Ureter (tissue), 1 donor: Measurements from ENCODE around the gene PKIG. TPM values are rescaled to one million over a fixed set of nuclear protein-coding genes. Genes with fewer than 3 reads are reported as not detected.
"Not testable (repeated sequence)": the region's sequence is repeated elsewhere in the genome, so short reads cannot be mapped to it uniquely, and the experiment has no call there.

Experiments used
- DNase-seq: peaks from one replicate; pipeline ENCODE4 v3.0.0-alpha.2; 2020; ENCODE audit warnings: low spot score
- total RNA-seq: library from RNA; stranded (reverse); gene quantifications from one replicate; pipeline ENCODE4 v1.2.4, GENCODE V29; 2023
- donor health status: DM: yes; HTN: yes; CAD: no.

PKIG gene
- total RNA-seq, 1 donor from 2014 or later: 95.0 TPM

DNA sequence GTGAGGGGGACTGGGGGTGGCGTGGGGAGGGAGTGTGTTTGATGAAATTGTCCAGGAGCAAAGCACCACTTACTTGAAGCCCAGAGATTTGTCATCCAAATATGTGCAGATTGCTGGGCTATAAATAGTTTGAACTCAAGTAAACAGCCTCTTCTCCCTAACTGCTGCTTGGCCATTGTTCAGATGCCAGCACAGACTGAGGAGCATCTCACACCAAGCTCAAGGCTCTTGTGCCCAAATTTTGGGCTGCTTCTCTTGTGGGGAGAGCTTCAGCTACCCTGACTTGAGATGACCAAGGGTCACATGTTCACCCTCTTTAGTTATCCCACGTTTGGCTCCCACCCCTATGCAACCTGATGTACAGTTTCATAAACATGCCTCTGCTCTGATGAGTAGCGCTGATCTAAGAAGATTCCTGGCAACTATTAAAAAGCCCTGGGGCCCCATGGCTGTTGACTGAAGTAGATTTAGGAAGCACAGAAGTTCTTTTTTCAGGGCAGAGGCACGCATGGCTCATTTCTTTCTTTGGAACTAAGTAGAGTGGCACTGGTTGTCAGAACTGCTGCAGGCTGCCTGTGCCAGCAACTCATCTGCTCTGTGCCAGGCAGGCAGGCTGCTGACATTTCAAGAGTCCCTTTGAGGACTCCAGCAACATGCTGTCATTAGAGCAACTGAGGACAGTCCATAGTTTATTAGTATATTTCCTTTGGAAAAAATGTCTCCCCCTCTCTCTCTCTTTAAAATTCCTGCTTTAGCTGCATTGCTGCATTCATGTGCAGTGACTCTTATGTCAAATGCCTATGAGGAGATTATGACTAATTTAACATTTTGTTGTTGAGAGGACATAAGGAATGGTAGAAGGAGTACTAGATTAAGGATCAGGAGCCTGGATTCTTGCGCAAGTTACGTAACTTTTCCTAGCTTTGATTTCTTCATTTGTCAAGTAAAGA lies 9.6 kb upstream of the PKIG start:
- DNase-seq: no peak

DNA sequence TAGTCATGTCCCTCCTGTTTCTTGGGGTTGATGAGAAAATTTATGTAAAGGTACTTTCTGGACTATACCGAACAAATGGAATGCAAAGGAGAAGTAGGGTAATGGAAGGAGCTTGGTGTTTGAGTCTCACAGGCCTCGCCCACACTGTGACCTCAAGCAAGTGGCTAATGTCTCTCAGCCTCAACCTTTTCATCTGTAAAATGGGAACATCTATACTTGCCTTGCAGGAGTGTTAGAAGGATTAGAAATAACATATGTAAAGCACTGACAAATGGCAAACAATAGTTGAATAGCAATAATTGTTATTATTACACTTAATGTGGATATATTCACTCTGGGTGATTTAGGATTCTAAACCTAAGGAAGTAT lies 8.9 kb upstream of the PKIG start:
- no peak for DNase-seq

DNA sequence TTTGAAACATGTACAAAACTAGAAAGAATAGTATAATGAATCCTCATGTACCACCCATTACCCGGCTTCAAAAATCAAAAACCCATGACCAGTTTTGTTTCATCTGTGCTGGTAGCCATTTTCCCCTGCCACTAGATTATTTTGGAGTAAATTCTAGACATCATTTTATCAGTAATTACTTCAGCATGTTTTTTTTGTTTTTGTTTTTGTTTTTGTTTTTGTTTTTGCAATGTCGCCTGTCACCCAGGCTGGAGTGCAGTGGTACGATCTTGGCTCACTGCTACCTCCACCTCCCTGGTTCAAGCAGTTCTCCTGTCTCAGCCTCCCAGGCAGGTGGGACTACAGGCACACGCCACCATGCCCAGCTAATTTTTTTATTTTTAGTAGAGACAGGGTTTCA lies 8.0 kb upstream of the PKIG start:
- no peak for DNase-seq

DNA sequence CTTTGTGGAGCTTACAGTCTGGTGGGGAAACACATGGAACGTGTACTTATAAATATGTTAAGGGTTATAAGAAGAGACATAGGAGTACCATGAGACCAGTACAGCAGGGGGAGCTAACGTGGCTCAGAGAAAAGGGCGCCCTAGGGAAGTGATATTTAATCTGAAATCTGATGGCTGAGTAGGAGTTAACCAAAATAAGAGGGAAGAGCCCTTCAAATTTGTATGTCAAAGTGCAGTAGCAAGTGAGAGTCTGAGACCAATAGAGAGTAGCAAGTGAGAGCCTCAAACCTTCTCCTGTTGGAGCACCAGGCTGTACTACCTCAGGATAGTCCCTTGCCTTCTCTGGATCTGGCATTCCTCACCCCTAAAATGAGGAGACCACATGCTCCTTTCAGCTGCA lies 6.1 kb upstream of the PKIG start:
- no peak for DNase-seq

DNA sequence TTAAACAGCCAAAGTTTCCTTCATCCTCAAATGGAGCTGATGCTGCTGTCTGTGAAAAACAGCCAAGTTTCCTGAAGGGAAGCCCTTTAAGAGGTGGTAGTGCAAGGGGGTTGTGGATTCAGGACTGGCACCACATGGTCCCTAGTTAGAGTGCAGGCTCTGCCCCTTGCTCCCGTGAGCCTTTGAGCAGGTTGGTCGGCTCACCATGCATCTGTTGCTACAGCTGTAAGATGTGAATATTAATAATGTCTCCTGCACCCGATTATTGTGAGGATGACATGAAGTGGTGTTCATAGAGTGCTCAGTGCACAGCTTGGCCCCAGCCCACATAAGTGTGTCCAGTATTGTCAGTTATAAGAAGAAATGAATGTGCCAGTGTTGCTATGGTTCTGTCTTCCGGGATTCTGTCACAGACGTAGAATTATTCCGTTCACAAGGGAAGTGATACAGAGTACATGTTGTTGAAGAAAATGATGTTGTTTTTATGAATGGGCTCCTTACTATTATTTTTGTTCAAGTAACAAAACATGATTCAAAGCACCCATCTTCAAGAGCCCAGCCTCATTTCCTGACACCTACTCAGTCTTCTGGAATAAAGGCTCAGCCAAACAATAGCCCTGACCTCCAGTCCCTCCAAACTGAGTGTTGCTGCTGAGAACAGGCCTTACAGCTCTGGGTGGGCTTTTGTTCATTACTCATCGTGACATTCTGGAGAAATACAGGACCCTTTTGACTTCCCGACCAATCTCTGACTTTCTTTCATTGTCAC lies 2.9 kb upstream of the PKIG start:
- no peak for DNase-seq

DNA sequence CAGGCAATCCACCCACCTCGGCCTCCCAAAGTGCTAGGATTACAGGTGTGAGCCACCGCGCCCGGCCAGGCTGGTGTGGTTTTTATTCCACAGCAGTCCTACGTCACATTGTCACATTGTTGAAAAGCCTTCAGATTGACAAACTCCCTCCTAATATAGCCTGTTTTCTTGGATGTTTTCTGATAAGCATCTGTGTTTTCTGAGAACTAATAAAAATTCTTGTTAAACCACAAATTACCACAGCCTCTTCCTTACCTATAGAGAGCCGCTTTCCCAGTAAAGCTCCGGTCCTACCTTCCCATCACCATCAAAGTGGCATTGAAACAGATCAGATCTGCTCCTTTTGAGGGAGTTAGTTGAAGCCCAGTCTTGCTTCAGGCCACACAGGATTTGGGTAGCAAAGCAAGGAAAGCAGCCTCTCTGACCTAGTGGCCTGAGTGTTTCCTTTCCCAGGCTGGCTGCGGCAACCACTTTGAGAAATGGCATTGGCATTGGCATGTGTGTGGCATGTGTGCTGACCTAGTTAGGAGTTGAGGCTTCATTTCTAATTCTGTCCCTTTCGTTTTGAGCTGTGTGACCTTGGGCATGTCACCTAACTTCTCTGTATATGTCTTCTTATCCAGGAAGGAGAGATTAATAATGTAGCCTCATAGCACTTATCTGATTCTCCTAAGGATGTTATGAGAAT lies 1.7 kb upstream of the PKIG start:
- DNase-seq: no peak

DNA sequence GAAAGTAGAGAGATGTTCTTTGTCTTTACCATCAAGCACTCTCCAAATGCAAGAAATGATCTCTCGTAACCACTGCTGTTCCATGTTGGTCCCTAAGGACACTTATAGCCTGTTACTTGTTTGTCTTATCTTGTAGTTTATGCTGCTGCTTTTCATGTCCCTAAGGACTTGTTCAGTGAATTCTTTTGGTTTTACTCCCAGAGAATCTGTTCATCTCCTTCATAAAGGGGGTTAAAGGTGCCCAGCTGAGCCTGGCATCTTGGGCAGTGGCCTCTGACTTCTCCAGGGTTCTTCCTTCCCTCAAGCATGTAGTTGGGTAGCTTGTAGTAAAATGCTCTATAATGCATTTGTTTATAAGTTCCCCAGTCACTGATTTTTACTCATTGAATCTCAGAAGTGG lies 864 bp upstream of the PKIG start:
- DNase-seq: no peak

DNA sequence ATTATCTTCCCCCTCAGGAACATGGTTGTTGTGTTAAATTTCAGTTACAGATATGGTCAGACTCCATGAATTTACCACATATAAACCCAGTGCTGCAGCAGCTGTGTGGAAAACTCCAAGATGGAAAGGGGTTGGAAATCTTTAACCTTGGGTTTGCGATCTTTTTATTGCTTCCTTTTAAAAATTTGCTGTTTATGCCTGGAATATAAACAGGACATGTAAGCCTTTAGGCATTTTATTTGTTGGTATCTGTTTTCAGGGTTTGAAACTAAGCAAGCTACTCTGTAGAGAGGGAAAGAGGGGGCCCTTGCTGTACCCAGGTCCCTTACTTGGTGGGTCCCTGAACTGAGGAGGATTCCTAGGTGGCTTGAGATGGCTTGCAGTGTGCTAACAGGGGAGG lies 778 bp downstream of the PKIG start:
- no peak for DNase-seq

DNA sequence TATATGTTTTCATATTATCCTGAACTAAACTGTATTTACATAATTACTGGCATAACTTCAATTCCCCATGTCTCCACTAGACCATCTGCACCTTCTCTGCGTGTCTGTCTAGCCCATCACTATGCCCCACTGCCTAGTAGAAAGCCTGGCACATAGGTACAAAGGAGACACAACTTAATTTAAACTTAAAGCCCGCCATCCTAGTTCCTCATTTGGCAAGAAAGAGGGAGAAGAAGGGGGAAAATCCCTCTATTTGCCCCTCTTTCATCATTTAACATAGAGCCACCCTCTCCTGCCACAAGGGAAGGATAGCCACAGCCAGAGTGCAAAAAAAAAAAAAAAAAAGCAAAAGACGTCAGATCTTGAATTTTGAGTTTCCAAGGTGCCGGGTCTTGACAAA lies 1.8 kb downstream of the PKIG start:
- DNase-seq: no peak

DNA sequence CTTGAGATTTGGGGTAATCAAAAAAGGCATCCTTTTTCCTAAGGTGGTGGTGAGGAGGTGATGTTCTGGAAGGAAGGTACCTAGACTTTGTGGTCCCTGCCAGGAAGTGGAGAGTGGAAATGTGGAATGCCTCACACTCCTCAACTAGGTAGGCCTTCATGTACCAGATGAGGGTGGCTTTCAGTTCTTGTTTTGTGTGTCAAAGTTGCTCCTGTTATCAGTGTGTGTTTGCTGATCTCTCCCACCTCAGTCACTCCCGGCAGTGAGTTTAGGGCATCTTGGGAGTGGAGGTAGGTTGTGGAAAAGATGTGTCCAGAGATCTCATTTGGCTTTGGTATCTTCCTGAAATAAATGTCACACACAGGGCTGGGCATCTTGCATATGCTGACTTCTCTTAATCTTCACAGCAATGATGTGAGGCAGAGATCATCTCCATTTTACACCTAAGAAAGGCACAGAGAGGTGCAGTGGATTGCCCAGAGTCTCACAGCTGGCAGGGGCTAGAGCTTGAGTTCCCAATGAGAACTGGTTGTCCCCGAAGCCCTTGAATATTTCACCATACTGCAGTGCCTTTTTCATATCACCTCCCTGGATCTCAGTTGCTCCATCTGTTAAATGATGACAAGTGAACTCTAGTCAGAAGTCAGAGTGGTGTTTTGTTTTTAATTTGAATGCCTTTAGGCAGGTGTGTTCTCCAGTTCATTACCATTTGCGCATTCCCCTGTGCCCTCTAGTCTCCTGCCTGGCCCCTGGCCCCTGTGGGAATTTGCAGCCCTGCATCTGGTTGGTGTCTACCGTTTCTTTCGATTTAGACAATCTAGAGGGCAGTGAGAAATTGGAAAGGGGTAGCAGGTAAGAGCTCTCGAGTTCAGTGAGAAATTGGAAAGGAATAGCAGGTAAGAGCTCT lies 2.9 kb downstream of the PKIG start:
- DNase-seq: no peak

DNA sequence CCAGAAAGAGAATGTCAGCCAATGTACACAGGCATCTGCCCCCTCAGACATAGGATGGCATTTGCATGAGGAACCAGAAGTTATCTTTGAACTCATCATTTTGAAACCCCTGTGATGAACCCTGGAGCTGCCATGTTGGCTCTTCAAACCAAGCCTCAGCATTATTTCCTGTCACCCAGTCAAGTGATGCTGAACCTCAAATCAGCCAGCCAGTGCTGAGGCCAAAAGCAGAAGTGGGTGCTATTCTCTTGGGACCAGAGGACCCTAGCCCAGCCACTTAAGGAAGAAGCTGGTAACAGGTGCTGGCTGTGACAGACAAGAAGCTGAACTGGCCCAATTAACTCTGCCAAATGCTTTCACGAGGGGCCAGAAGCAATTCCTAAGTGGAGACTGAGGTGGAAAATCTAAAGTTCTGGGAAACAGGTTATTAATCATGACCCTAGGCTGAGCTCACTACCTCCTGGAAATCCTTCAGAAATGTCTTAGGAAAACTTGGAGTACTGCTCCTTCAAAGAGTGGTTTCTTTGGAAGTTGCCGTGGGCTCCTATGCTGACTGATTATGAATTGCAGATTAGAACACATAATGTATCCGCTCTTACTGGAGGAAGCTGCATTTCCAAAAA lies 4.0 kb downstream of the PKIG start:
- no peak for DNase-seq

DNA sequence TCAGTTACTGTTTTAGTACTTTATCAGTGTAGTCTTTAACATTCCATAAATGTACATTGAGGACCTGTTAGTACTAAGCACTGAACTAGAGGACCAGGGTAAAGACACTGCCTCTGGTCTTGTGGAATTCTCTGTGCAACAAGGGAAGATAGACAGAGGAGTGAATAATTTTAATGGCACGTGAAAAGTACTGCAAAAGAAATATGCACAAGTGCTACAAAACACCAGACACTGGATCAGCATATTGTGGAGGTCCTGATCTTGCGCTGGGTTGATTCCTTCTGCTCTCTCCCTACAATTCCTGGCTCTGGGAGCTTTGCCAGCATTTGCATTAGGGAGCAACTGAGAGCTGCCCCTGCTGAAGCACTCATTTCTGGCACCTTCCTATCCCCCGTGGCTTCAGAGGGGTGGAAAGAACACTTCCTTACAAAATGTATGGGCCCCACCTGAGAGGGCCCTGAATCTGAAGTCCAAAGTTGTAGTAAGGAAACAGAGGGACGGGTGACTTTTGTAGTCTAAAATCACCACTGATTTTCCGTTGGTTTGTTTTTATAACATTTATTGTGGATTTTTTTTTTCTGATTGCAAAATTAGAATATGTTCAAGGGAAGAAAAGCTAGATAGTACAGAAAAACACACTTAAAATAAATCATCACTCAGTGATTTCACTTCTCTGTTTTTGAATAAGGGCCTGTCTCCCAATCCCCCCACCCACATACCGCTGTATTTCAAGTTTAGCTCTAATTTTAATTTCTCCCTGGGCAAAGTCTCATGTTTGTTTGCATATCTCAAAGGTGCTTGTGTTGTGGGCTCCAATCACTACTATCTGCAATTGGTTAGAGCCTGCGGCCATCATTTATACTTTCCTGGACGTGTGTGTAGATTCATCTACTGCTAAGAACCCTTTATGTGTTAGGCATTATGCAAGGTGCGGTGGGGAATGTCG lies 4.9 kb downstream of the PKIG start:
- no peak for DNase-seq

DNA sequence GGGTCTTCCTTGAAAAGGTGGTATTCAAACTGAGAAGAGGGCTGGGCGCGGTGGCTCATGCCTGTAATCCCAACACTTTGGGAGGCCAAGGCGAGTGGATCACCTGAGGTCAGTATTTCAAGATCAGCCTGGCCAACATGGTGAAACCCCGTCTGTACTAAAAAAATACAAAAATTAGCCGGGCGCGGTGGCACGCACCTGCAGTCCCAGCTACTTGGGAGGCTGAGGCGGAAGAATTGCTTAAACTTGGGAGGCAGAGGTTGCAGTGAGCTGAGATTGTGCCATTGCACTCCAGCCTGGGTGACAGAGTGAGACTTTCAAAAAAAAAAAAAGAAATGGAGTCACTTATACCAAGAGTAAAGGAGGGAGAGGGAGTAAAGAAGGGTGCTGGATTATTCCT lies 5.9 kb downstream of the PKIG start:
- not testable (repeated sequence) for DNase-seq

DNA sequence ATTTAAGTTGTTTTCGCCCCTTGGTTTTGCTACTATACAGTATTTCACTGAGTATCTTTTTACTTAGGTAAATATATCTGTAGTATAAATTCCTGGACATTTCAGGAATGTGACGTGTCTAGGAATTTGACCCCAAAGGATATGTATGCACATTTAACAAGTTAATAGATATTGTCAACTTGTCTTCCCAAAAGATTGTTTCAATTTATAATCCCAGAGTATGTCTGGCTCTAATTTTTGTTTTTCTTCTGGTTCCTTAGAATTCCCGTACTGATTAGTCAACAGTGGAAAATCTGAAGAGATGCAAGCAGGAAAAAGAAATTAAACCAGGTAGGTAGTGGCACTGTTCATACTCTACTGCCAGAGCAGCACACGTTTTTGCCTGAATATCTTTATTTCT lies 7.2 kb downstream of the PKIG start:
- no peak for DNase-seq

DNA sequence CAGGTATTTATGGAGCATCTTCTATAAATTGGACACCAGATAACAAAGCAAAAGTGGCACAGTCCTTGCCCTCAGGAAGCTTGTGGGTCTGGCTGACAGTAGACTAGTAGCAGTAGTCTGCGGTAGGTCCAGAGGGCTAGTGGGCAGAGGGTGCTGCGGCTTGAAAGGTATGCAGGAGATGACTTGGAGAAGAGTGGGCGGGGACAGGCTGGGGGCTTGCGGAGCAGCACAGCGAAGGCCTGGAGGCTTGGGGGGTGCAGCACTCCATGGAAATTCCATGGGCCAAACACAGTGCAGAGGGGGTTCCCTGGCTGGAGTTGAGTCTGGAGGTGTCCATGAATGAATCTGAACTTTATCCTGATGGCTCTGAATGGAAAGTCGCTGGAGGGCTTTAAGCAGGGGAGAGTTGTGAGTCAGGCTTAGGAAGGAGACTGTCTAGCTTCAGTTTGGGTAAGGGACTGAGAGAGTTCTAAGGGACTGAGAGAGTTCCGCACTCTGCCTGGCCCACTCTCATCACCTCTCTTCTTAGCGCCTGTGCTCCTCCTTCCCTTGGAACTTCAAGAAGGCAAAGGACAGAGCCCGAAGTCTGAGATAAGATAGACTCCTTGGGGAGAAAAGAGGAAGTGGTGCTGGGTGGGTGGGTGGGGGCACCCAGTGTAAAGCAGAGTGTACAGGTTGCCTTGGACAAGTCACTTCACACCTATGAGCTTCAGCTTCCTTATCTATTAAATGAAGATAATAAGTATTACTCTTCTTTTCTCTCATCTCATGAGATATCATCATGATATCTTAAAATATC lies 8.8 kb downstream of the PKIG start:
- DNase-seq: no peak

DNA sequence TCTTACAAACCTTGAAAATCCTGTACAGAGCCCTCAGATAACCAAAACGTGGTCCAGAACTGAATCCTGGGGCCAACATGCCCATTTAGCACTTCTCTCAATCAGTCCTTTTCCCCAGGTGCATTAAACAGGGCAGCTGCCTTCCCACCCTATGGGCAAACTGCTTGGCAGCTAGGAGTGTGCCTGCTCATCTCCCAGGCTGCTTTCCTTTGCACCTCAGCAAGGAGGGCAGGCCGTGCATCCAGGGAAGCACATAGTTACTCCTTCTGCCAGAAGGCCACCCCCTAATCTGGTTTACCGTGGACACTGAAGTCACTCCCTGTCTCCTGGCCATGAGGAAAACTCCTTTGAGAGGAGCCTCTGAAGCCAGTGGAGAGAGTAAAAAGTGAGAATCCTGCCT lies 10.0 kb downstream of the PKIG start:
- no peak for DNase-seq

DNA sequence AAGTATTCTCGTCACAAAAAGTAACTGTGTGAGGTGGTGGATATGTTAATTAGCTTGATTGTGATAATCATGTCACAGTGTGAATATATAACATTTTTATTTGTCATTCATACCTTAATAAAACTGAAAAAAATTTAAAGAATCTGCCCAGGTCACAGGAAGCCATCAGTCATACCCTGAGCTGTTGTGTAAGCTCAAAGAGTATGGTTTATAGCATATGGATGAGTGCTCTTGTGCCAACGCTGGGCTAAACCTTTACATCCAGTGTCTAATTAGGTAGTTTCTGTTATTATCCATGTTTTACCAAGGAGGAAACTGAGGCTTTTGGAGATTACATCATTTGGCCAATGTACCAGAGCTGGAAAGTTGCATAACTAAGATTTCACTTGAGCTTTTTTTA lies 11.4 kb downstream of the PKIG start:
- no peak for DNase-seq

DNA sequence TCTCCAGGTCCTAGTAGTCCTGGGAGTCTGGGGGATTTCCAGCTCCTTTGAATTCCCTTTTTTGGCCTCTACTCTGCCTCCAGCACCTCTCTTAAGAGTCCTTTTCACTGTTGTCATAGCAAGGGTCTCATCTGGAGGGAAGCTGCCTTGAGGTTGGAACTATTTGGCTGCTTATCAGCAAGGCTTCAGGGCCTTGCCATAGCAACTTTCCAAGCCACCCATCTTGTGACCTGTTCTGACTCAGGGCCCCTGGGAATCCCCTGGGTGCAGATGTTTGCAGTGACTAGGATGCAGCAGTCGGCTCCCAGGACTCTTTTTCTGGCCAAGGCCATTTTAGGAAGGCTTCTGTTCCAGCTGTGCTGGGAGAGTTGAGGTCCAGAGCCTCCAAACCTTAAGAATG lies 12.4 kb downstream of the PKIG start:
- DNase-seq: no peak

DNA sequence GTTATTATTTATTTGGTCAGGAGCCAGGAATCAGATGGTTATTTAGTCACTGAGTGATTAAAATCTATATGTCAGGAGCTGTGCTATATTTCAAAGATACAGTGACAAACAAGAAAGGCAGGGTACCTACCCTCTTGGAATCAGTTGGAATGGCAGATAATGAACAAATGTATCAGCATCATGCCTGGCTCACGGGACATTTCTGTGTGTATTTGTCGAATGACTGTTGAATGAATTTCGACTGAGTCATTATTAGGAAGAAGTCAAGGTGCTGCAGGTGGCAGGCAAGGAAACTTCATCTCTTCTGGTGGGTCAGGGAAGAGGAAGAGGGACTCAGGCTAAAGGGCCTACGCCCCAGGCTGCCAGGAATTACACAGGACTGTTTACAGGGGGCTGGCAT lies 13.6 kb downstream of the PKIG start:
- DNase-seq: no peak
